Nephron progenitor cell (in vitro differentiated cells): ENCODE measurements around the gene INS.

Source experiments
- DNase-seq: peaks from one replicate; pipeline ENCODE4 v3.0.0; 2021
- H3K27ac Mint-ChIP-seq: 2 replicates; pipeline ENCODE4 v1.8.0; 2021; ENCODE audit warnings: mild to moderate bottlenecking, moderate library complexity, mixed read lengths
- H3K27me3 Mint-ChIP-seq: 2 replicates; pipeline ENCODE4 v1.8.0; 2021; ENCODE audit warnings: mild to moderate bottlenecking, low read depth, mixed read lengths; ENCODE audit not compliant: poor library complexity
- H3K36me3 Mint-ChIP-seq: 2 replicates; pipeline ENCODE4 v1.8.0; 2021; ENCODE audit warnings: low read depth, mixed read lengths
- H3K4me1 Mint-ChIP-seq: 2 replicates; pipeline ENCODE4 v1.8.0; 2021; ENCODE audit warnings: mixed read lengths
- H3K4me3 Mint-ChIP-seq: 2 replicates; pipeline ENCODE4 v1.8.0; 2021; ENCODE audit warnings: mild to moderate bottlenecking, moderate library complexity, mixed read lengths
- H3K9me3 Mint-ChIP-seq: 2 replicates; pipeline ENCODE4 v1.8.0; 2021; ENCODE audit warnings: mild to moderate bottlenecking, moderate library complexity, mixed read lengths
- TF ChIP-seq, protein P1 (sequence below): fragments of 200-600 bp; sonication (generic); IDR thresholded peaks from 2 replicates; pipeline ENCODE4 v1.5.0; 2021; ENCODE audit warnings: antibody characterized with exemption

Gene INS

DNA sequence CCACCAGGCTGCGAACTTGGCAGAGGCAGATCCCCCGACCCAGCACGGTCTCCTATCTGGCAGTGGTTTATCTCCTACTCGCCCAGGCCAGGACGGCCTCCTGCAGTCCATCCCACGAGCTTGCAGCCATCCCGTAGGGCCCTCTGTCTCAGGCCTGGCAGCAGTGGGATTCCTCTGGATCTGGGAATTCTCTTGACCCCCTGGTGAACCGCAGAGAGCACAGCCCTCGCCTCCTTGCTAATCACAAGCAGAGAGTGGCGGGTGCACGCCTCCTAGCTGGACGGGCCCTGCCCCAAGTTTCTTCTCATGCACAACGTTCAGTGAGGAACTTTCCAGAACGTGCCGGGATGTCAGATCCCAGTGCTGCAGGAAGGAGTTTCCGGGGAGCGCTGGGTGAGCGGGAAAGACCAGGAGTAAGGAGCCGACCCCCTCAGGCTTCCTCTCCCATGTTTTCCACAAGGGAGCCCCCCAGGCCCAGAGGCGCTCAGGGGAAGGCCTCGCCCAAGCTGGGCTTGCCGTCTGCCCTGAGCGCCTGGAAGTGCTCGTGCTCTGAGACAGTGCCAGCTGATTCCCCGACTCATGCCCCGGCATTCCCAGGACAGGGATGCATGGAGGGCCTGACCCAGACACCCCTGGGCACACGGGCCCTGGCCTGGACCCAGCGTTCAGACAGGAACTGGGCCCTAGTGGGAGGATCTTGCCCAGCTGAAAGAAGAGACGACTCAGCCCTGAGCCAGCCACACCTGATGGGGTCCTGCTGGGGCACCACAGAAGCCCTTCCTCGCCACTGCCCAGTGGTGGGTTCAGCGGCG lies 46.4 kb downstream of the INS start:
- no peak for DNase-seq
- Mint-ChIP-seq H3K36me3 (peaks cover 22% of the 10 kb centered on the region), H3K4me3 (no peak overlapping the region), H3K27ac (no peak overlapping the region), H3K9me3 (peaks cover 60% of the 10 kb centered on the region), H3K27me3 (peaks cover 18% of the 10 kb centered on the region), H3K4me1 (peaks cover 12% of the 10 kb centered on the region)
- TF ChIP-seq, protein P1, sequence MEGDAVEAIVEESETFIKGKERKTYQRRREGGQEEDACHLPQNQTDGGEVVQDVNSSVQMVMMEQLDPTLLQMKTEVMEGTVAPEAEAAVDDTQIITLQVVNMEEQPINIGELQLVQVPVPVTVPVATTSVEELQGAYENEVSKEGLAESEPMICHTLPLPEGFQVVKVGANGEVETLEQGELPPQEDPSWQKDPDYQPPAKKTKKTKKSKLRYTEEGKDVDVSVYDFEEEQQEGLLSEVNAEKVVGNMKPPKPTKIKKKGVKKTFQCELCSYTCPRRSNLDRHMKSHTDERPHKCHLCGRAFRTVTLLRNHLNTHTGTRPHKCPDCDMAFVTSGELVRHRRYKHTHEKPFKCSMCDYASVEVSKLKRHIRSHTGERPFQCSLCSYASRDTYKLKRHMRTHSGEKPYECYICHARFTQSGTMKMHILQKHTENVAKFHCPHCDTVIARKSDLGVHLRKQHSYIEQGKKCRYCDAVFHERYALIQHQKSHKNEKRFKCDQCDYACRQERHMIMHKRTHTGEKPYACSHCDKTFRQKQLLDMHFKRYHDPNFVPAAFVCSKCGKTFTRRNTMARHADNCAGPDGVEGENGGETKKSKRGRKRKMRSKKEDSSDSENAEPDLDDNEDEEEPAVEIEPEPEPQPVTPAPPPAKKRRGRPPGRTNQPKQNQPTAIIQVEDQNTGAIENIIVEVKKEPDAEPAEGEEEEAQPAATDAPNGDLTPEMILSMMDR, result no peak

DNA sequence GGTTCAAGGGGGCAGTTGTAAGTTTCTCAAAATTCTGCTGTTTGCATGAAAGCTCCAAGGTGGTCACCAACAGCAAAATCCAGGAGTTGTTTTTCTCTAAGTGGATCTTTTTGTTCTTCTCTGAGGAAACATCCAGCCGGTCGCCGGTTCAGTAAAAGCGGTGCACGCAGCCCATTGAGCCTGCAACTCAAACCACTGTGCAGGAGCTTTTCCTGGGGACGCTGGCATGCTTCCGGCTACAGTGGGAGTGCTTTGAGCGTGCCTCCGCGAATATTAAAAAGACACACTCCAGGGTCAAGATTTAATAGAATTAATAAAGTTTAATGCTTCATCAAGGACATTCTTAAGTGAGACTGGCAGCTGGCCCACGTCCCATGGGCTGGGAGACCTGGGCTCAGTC lies 47.2 kb downstream of the INS start:
- H3K4me1 Mint-ChIP-seq, result peaks cover 15% of the 10 kb centered on the region
- no peak overlapping the region for H3K27ac Mint-ChIP-seq
- TF ChIP-seq, protein P1, result no peak
- H3K9me3 Mint-ChIP-seq, result peaks cover 57% of the 10 kb centered on the region
- H3K36me3 Mint-ChIP-seq, result peaks cover 22% of the 10 kb centered on the region
- peaks cover 14% of the 10 kb centered on the region for H3K27me3 Mint-ChIP-seq
- H3K4me3 Mint-ChIP-seq, result no peak overlapping the region
- no peak for DNase-seq

DNA sequence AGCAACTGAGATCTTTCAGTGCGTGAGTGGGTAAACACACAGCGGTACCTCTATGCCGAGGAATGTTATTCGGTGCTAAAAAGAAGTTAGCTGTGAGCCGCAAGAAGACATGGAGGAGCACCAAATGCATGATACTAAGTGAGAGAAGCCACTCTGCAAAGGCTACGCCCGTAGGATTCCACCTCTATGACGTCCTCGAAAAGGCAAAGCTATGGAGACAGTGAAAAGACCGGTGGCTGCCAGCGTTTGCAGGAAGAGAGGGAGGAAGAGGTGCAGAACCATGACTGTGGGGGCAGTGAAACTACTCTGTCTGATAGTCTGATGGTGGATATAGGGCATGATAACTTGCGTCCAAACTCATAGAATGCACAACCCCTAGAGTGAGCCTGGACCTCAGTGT lies 50.5 kb downstream of the INS start:
- Mint-ChIP-seq H3K4me3 (no peak overlapping the region), H3K4me1 (peaks cover 22% of the 10 kb centered on the region), H3K27ac (no peak overlapping the region), H3K9me3 (peaks cover 26% of the 10 kb centered on the region), H3K27me3 (peaks cover 3% of the 10 kb centered on the region), H3K36me3 (peaks cover 3% of the 10 kb centered on the region)
- DNase-seq, result no peak
- TF ChIP-seq, protein P1, result no peak
